Inflammatory macrophage treated with lipopolysaccharide for 4 hours (primary cell): Measurements from ENCODE around the gene C11orf87.

Source experiments
- DNase-seq: peaks from one replicate; pipeline ENCODE4 v3.0.0-alpha.2; 2020

C11orf87 gene

GRCh38 chr11:109443052-109443451, 21.1 kb downstream of the C11orf87 start:
- no peak for DNase-seq

- no peak for DNase-seq
Measured at GRCh38 chr11:109454857-109455256, 32.9 kb downstream of the C11orf87 start.
